NB4 (cell line): ENCODE measurements around the gene PRKG1.

Experiments used
- CTCF ChIP-seq: IDR thresholded peaks from one replicate; pipeline ENCODE4 v1.5.1; 2012; ENCODE audit warnings: low read depth, low read length
- POLR2A ChIP-seq: IDR thresholded peaks from 2 replicates; pipeline ENCODE4 v1.6.1; 2011; ENCODE audit warnings: mild to moderate bottlenecking; ENCODE audit not compliant: insufficient read length; ENCODE audit errors: extremely low read depth
- TF ChIP-seq, protein P1 (sequence below): IDR thresholded peaks from 2 replicates; pipeline ENCODE4 v1.6.1; 2011; ENCODE audit warnings: low read depth, low read length

DNA sequence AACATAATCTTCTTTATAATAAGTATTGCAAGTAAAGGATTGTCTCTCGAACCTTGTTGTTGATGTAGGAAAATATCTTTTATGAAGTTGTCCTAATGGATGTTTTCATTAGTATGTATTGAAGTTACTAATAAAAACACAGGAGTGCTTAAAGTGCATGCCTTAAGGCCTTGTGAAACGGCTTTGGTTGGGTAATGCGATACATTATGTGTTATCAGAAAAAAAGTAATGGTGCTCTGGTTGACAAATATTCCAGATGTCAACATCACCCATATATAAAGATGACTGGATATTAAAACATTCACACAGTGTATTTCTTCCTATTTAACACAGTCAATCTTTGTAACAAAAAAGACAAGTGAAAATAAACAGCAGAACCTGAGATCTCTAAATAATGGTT is 310.7 kb downstream of the PRKG1 start:
- TF ChIP-seq CTCF (no peak), POLR2A (no peak)
- TF ChIP-seq, protein P1, sequence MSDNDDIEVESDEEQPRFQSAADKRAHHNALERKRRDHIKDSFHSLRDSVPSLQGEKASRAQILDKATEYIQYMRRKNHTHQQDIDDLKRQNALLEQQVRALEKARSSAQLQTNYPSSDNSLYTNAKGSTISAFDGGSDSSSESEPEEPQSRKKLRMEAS = no peak
